ENCODE data around the gene ZNF423.

- TF ChIP-seq, protein P1, sequence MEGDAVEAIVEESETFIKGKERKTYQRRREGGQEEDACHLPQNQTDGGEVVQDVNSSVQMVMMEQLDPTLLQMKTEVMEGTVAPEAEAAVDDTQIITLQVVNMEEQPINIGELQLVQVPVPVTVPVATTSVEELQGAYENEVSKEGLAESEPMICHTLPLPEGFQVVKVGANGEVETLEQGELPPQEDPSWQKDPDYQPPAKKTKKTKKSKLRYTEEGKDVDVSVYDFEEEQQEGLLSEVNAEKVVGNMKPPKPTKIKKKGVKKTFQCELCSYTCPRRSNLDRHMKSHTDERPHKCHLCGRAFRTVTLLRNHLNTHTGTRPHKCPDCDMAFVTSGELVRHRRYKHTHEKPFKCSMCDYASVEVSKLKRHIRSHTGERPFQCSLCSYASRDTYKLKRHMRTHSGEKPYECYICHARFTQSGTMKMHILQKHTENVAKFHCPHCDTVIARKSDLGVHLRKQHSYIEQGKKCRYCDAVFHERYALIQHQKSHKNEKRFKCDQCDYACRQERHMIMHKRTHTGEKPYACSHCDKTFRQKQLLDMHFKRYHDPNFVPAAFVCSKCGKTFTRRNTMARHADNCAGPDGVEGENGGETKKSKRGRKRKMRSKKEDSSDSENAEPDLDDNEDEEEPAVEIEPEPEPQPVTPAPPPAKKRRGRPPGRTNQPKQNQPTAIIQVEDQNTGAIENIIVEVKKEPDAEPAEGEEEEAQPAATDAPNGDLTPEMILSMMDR (IDR thresholded peaks at IDR 0.05; ENCODE audit: insufficient read depth, low read depth, low read length): no peak
- TF ChIP-seq EZH2 (IDR thresholded peaks at IDR 0.05; ENCODE audit: insufficient read depth, low read length): no peak
These were observed 889 bp upstream of the ZNF423 start for GRCh38 chr16:49856672-49857330.

Measured in astrocyte (in vitro differentiated cells and primary cell).